Activated CD4-positive, alpha-beta T cell treated with anti-CD3 and anti-CD28 coated beads, Interleukin-2, Interleukin-4, amounts not matched to agents 100 ng/mL and 50 ng/mL, durations not matched to agents 16 hours and 8 hours (primary cell): ENCODE measurements around the gene ANO1.
"Not testable (repeated sequence)": the region's sequence is repeated elsewhere in the genome, so short reads cannot be mapped to it uniquely, and the experiment has no call there.

ENCODE experiments used
- DNase-seq: peaks from one replicate; pipeline ENCODE4 v3.0.0-alpha.2; 2020; ENCODE audit warnings: low spot score

The ANO1 gene

DNA sequence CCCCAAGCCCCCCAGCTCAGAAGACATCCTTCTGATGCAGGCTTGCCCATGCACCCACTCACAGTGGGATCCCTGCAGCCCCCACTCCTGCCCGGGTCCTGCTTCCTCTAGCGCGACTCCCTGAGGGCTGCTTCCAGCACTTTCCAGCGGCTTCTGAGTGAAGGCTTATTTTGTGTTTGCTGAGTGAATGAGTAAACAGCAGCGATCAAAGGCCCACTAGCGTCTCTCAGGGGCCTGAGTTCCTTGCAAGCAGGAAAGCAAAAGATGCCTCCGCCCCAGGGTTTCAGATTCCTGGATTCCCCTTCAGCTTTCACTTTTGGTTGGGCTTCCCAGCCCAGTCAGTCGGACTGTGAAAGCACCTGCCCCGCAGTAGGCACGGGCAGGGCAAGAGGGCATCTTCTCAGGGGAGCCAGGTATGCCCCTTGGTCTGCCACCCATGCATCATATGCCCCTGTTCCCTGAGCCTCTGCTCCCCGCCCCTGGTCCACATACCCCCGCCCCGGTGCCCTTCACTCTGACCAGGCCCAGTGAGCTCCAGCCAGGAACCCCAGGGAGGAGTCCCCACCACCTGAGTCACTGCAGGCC is 134.2 kb downstream of the ANO1 start:
- no peak for DNase-seq

DNA sequence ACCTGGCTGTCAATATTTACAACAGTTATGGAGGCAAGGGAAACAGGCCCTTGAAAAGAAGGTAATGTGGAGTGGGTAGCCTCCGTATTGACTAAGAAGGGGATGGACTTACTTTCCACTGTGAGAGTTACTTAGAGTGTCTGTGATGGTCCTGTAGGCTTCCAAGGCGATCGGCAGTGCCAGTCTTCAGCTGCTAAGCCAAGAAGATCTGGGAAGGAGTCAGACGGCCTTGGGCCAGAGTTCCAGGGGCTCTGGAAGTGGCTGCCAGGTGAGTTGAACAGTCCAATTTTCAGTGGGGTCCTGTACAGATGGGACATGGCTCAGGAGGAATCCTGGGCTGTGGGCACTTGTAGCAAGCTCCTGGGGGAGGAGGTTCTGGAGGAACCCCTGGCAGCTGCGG is 139.3 kb downstream of the ANO1 start:
- DNase-seq = not testable (repeated sequence)

DNA sequence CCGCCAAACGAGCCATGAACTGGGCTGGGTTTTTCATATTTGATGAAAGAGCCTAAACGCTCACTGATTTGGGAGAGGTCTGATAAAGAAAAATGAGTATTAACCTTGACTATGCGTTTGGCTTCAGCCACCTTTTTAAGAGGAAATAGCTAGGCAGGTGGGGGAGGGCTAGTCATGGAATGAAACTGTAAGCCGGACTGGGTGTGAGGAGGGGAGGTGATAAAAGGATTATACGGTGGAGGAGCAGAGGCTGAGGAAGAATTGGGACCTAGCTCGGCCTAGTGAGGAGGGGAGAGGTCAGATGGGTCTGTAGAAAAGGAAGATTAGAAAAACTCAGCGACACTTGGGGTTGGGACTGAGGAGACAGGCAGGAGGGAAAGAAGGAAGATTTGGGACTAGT is 140.0 kb downstream of the ANO1 start:
- DNase-seq = not testable (repeated sequence)

DNA sequence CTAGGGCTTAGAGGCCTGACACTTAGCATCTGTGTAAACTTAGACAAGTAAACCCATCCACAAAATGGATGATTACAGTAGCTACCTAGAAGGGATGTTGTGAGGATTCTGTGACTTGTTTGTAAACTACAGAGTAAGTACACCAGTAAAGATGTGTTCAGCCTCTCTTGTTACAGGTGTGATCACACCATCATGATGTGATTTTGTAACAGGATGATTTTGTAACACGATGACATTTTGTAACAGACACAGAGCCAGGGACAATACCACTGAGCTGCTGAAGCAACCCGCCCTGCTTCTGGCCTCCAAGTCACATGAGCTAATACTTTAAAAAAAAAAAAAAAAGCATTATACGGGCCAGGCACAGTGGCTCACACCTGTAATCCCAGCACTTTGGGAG is 142.0 kb downstream of the ANO1 start:
- DNase-seq = no peak

DNA sequence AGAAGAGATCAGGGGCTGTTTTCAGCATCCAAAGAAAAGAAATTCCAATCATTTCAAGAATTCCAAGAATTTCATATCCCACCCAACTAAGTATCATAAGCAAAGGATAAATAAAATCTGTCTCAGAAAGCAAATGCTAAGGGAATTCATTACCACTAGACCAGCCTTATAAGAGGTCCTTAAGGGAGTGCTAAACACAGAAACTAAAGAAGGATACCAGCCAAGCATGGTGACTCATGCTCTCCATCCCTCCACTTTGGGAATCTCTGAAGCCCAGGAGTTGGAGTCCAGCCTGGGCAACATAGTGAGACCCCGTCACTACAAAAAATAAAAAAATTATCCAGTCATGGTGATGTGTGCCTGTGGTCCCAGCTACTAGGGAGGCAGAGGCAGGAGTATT is 142.8 kb downstream of the ANO1 start:
- no peak for DNase-seq

DNA sequence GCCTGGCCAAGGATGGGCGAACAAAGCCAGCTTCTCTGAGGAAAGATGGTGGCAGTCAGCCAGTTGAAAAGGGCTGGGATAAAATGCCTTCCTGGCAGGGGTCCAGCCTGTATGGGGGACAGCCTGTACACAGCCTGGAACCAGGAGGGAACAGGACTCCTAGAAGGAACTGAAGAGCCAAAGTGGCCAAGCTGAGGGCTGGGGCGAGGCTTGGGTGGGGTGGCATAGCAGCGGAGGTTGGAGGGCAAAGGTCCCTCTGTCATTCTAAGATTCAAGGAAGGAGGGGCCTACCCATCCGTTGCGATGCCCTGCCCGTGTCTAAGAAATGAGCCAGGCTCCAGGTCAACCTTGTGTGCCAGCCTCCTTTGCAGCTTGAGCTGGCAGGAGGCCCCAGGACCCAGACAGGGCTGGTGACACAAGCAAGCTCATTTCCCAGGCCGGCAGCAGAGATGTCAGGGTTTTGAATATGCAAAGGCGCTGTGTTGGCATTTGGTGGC is 147.6 kb downstream of the ANO1 start:
- no peak for DNase-seq

DNA sequence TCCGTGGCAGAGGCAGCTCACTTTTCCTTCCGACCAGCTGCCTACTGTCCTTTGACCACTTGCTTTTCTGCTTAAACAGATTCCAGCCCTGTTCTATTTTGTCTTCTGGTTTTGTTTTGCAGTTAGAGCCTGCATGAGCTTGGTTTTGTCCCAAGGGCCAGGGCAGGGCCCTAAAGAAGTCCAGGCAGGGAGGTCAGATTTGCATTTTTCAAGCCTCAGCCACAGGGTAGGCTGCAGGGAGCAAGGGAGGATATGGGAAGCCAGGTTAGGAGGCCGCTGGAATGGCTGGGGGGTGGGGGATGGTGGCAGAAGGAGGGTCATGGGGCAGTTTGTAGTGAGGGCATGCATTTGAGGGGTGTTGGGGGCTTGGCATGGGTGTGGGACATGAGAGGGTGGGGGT is 148.1 kb downstream of the ANO1 start:
- DNase-seq = no peak

DNA sequence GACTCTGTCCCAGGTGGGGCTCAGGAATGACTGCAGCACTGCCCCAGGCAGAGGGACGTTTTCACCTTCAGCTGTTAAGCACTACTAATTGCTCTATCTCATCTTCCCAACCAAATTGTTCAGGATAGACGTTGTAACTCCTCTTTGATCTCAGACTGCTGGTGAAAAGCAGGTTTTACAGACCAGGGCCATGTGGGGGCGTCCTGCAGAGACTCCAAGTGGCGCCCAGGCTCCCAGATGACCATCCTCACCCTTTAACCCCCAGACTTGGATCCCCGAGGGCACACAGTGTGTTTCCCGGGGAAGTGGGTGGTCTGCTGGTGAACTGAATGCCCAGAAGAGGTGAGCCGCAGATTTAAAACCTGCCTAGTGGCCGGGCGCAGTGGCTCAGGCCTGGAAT is 148.8 kb downstream of the ANO1 start:
- DNase-seq = no peak

DNA sequence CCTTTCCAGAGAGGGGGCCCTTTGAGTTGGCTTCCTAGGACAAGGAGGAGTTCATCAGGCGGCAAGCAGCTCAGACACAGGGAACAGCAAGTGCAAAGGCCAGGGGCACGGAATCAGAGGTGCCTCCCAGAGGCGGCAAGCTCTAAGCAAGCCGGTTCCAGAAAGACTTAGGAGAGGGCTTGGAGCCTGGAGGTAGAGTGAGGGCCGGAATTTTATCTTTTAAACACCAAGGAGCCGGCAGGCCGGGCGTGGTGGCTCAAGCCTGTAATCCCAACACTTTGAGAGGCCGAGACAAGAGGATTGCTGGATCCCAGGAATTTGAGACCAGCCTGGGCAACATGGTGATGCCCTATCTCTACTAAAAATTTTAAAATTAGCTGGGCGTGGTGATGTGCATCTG is 151.6 kb downstream of the ANO1 start:
- no peak for DNase-seq

DNA sequence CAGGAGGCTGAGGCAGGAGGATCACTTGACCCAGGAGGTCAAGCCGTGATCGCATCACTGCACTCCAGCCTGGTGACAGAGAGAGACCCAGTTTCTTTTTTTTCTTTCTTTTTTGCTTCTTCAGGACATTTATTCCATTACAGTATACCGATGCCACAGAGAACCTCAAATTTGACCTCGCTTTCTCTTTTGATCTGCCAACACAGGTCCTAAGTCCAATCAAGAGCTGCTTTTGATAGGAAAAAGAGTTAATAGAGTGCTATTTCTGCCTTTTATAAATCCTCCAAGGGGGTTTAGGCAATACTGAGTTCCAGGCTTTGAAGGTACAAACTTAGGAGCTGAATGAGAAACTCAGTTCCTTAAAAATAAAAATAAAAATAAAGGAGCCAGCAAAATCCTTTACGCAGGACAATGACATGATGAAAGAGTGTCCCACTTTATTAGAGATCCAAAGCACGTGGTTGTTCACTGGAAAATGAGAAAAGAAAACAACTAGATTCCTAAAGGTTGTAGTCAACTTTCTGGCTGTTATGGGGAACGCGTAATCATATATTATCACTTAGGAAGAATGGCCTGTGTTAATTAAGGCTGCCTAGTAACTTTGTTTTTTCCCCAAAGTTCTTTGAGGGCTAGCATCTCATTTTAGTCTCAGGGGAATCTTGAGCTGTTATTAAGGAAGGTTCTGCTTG is 152.2 kb downstream of the ANO1 start:
- DNase-seq = no peak

DNA sequence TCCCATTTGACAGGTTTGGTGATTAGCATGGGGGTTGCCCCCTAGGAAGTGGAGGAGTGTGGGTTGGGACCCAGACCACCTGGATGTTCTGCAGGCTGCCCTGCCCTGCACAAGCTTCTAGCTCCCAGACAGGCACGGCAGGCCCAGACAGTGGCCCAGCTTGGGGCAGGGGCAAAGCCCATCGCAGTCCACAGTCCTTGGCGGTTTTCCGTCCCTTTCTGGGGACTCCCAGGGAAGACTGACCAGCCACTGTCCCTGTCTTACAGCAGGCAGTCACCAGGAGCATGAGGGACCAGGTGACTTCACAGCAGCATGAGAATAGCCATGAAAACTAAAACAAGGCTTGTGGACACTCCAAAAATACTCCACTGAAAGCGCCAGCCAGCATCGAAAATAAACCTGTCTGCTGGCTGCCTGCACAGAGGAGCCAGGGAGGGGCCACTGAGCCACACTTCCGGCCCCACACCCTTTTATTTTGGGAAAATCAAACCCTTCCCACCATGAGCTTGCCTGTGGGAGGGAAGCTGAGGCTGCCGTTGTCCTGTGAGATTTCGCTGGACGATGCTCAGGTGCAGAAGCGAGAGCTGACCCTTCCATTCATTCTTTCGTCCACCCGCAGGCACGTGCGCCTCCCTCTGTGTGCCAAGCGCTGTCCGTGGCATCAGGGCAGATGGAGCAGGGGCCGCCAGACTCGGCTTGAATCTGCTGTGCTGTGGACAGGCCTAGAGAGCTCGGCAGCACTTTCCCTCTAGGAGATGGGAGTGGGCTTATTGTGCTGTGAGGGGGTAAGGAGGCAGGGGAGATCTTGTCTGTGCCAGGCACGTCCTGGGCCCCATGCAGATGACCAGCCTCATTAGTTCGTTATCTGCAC is 153.0 kb downstream of the ANO1 start:
- DNase-seq = no peak

DNA sequence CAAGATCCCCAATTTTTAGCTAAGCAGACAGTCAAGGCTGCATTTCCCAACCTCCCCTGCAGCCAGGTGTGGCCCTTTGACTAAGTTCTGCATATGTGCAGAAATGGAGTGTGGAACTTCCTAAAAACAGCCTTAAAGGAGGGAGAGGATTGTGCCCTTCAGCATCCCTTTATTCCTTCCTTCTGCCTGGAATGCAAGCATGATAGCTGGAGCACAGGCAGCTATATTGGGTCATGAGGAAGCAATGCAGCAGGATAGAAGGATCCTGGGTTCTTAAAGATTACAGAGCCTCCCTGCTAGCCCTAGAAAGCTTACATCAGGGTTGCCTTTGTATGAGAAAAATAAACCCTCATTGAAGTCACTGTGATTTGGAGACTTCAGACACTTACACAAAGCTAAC is 154.9 kb downstream of the ANO1 start:
- no peak for DNase-seq

DNA sequence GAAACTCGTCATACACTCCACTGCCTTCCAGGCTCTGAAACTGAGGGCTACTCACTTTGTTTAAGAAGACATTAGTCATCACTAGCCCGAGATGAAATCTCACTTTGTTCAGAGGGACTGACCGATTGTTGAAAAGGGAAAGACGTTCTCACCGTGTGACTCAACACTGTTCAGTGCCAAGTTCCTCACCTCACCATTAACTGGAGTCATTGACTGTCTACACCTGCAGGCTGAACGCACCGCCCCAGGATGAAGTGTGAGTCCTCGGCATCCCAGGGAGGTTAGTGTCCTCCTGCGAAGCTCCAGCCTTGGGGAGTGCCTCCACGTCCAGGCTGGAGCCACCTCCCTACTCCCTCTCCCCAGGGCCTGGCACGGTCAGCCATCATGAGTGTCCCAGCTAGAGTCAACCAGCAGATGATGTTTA is 155.4 kb downstream of the ANO1 start:
- no peak for DNase-seq

DNA sequence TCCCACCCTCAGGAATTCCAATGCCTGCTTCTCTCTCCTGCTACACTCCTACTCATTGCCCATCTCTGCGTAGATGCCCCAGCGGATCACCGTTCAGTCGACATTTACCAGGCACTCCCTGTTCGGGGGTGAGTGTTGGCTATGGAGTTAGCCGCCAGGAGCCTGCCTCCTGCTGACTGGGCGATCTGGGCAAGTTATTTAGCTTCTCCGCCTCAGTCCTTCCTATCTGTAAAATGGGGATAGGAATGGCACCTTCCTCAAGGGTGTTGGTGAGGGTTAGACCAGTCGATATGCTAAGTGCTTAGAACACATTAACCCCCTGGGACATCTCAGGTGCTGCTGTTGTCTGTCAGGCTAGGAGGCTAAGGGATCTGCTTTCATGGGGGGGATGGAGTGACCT is 155.8 kb downstream of the ANO1 start:
- DNase-seq = no peak
